HG03175 (cell line): ENCODE measurements around the gene YRDC.
A peak's percentile ranks its signal among the peaks of the same experiment; 100 is the strongest.

Source experiments
- ATAC-seq: cut with Tn5 transposase; IDR thresholded peaks from one replicate; pipeline ENCODE4 v1.9.1; 2021; ENCODE audit warnings: mild to moderate bottlenecking, moderate library complexity; ENCODE audit not compliant: unreplicated experiment

YRDC gene

DNA sequence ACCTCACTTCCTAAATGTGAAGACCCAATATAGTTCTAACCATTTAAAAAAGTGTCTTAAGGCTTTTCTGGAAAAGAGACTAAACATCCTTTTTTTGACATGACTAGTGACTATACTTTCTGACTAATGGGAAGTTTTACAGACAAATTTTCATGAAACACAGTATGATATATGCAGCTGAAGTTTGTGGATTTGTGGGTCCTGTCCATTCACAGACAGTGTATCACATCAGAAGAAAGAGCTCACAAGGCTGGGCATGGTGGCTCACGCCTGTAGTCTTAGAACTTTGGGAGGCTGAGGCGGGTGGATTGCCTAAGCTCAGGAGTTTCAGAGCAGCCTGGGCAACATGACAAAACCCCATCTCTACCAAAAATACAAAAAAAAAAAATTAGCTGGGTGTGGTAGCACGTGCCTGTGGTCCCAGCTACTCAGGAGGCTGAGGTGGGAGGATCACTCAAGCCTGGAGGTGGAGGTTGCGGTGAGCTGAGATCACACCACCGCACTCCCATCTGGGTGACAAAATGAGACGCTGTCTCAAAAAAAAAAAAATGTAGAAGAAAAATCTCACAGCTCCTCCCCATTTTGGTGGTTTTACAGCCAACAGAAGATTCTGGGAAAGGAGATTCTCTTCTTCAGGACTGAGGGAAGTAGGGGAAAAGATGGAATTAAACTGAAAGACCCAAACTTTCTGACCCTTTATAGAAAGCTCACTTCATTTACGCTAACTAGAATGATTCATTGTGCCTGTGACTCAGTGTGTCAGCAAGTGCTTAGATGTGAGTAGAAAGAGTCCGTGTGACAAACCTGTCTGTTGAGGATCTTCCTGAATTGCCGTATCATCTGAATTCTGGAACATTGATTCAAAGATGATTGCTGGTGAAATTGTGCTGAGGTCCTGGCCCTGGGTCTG lies 15.2 kb upstream of the YRDC start:
- ATAC-seq, result no peak

DNA sequence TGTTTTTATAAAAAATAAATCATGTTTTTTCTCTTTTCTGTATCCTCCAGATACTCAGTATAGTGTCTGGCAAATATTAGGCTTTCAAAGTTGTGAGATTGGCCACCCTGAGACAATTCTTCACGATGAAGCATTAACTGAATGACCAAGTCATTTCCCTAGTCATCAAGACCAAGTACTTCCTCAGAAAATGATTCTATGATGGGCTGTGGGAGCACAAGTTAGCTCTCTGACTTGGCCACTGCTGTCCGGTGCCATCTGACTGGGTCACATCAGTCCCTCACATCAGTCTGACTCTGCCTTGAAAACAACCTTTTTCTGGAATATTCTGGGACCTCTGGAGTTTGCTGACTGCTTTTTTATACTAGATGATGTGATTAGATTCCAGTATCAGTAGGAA lies 13.5 kb upstream of the YRDC start:
- no peak for ATAC-seq

DNA sequence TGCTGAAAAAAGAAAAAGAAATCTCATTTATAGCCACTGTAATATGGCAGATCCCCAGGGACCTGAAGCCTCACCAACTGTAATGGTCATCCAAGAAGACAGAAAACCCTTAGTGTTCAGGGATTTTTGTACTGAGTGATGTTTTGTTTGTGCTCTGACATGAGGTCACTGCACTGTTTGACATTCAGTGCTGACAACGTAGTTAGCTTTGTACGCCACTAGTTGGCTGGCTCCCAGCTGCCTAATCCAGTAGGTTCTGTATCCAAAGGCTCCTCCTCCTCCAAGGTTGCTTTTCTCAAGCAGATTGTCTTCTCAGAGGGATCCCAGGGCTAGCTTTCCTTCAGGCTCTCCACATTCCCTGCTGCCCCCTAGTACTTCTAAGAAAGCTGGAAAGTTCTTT lies 9.5 kb upstream of the YRDC start:
- no peak for ATAC-seq

DNA sequence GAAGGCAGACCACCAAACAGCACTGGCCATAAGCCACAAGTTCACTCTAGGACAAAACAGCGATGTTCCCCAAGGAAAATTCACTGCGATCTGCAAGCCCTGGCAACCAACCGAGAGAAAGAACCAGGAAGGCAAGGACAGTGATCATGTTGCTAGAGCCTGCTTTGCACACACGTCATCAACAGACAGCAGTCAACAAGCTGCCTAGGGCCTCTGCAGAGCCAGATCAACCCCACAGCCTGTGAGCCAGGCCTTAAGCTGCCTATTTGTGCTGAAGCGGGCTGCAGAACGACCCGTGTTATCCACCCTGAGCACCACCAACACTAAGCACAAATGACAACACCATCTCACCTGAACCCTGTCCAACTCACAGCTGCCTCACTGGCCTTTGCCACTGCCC lies 6.2 kb upstream of the YRDC start:
- no peak for ATAC-seq

DNA sequence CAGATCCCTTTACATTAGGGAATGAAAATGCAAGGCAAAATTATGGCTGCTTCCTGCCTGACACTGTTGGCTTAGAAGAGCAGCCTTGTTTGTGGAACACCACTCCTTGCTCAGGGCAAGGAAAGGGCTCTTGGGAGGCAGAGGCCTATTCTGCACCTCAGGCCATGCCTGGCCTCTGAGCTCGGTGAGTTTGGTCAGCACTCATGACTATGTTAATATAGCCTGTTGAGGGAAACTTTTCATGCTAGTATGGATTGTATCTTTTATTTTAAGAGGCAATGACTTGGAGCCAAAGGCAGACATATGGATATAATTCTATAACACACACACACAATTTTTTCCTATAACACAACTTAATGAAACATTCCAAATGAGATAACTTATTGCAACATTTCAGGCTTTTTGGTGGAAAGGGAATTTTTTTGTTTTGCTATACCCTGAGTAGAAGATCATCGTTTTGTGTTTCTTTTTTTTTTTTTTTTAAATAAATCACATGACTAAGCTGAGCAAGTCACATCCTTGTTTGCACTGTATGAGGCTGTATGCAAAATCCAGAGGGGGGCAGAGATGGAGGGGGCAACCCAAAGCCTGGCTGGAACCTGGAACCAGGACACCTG lies 5.6 kb upstream of the YRDC start:
- no peak for ATAC-seq

DNA sequence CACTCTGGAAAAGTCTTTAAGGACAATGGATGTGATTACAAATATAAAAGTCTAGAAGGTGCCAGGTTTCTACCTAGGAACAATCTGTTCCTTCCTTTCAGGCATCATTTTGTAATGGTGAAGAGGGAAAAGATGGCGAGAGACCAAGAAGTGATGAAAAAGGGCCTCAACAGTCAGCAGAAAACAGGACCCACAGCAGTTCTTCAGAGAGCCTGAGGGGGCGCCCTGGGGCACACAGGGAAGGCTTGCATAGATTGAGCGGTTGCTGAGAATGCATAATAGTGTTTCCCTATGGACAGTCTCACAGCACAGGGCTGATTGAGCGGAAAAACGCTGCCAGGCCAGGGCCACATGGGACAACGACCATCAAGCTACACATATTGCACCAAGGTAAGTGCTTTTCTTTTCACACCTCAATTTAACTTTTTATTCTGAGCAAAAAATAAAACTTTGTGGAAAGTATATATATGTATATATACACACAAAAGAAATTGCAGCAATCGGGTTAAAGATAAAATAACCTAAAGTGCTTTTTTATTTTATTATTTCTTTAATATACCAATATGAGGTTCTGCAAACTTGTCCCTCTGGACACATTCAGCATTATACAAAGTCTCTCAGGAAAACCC lies 3.1 kb upstream of the YRDC start:
- ATAC-seq, result no peak

DNA sequence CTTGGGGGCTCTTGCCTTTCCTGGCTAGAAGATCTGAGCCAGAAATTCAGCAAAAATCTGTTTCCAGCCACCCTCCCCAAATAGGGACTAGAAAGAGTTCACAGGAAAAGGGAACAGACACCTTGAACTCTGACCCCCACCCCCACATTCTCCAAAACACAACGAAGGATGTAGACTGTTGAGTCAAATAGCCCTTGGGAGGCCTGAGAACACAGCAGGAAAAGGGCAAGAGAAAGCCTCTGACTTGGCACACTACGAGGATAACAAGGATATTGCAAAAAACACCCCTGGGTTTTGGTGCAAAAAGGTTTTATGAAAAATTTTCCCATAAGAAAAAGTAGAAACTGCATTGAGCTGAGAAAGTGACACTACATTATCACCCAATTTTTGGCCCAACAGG lies 1.9 kb upstream of the YRDC start:
- ATAC-seq, result no peak

DNA sequence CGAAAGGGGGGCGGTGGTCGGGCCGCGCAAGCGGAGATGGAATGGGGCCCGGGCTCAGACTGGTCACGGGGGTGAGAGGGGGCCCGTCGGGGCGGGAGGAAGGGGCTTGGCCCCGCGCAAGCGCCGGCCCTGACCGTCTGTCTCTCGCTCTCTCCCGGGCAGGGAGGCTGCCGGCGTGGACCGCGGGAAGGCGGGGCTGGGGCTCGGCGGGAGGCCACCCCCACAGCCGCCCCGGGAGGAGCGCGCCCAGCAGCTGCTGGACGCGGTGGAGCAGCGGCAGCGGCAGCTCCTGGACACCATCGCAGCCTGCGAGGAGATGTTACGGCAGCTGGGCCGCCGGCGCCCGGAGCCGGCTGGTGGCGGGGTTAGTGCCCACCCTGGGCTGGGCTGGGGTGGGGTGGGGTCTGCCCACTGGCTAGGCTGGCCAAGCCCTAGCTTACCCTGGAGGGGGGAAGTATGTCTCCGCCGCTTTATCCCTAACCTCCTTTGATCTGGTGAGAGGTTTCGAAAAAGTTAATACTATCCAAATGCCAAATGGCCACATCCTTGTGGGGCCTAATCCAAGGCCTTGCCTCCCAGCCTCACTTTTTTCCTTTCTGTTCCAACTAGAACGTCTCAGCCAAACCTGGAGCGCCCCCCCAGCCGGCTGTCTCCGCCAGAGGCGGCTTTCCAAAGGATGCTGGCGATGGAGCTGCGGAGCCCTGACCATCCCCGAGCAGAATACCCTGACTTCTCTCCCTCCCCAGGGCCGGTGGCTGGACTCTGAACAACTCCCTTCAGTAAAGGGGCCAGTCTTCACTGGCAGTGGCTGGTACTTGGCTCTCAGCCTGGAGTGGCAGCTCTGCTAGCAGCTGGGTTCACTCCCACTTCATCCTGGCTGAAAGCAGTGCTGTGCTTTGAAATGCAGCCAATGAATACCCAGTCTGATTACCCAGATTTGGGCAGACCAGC lies 636 bp upstream of the YRDC start:
- peak; percentile 30 for ATAC-seq

DNA sequence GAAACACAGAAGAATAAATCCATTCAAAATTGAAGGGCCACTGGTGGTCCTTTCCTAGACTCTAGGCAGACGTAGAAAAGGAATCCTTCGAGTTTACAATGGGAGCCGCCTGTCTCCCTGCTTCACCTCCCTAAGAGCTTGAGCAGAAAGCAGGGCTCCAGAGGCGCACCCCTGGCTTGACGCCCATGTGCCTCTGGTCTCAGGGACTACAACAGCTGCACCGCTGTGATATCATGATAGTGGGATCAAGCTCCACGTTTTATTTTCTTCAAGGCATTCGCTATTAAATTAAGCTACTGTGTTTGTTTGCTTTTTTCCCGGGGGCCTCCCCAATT lies 821 bp downstream of the YRDC start:
- no peak for ATAC-seq

DNA sequence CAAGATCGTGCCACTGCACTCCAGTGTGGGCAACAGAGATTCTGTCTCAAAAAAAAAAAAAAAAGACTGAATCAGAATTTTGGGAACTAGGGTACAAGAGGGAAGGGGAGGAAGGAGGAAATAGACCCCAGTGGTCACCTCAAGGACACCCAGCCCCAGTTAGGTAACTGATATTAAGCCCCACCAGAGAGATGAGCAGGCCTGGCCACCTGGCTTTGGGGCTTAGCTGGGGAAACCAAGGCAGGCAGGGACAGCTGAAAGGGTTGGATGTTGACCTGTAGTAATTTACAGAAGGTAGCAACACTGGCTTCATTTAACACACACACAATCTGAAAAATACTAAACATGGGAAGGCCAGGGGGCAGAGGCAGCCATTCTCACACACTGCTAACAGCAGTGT lies 5.6 kb downstream of the YRDC start:
- no peak for ATAC-seq

DNA sequence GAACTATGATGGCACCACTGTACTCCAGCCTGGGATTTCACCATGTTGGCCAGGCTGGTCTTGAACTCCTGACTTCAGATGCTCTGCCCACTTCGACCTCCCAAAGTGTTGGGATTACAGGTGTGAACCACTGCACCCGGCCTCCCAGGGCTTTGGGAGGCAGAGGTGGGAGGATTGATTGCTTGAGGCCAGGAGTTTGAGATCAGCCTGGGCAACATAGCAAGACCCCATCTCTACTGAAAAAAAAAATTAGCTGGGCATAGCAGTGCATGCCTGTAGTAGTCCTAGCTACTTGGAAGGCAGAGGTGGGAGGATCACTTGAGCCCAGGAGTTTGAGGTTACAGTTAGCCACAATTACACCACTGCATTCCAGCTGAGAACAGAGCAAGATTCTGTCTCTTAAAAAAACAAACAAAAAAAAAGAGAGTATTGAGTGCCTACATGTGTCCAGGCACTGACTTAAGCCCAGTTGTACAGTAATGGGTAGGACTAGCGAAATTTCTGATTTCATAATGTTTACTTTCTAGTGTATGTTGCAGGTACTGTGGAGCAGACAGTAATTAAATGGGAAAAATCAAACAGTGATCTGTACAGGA lies 10.2 kb downstream of the YRDC start:
- ATAC-seq, result no peak

DNA sequence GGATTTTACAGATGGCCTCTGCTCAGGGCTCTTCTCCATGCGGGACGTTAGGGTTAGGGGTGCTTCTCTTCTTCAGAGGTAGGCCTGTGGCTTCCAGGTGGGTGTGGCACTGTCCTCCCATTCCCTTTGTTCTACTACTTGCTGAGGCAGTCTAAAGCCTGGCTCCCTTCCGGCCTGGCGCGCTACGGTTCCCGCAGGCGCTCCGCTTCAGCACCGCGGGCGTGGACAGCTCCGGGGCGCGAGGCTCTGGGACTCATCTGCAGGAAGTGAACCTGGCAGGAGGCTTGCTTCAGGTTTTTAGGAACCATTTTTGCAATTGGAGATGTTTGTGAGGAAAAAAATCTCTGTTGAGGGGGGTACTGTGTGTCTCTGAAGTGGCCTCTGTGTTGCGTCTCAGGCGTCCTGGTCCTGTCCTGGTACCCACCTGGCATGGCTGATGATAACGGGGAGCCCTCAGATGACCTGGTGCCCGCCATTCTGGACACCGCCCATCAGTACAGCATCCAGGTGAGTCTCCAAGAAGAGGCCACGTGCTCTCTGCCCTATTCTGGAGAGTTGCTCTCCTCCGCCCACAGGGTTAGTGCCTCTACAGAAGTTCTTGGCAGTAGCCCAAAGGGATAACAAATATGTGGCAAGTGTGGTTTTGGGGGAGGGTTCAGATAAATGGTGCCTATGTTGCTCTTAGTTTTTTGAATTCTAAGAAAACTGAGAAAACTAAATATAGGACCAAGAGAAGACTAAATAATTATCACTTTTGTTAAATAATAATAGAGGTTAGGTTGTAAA lies 12.5 kb downstream of the YRDC start:
- ATAC-seq, result no peak

DNA sequence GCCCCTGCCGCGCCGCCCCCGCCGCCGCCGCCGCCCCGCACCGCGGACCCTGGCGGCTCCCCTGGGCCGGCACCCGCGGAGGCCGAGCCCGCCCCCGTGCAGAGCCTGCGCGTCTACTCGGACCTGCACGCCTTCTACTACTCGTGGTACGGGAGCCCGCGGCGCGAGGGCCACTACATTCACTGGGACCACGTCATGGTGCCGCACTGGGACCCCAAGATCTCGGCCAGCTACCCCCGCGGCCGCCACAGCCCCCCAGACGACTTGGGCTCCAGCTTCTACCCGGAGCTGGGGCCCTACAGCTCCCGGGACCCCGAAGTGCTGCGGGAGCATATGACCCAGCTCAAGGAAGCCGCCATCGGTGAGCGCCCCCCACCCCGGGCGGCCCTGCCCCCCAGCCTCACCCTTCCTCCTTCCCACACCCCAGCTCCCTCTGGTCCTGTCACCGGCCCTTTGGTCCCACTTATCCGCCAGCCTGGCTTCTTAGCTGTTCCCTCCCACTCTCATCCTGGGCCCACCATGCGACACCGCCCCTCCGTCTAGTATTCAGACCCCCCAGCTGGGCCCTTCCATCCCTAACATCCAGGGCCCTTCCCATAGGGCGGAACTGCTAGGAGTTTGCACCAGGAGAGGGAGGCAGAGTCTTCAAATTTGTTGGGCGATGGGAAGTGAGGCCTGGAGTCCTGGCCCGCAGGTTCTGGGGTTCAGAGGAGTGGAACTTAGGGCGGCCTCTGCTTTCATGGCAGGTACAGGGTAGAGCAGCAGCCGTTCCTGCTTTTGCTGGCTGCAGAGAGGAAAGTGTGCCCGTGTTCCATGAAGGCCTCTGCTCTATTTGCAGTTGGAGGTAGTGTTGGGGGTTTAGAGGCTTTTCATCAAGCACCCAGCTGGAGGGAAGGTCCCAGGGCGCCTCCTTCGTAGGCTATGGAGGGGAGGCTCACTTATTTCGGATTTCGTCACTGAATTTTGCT lies 13.4 kb downstream of the YRDC start:
- peak; percentile 39 for ATAC-seq

DNA sequence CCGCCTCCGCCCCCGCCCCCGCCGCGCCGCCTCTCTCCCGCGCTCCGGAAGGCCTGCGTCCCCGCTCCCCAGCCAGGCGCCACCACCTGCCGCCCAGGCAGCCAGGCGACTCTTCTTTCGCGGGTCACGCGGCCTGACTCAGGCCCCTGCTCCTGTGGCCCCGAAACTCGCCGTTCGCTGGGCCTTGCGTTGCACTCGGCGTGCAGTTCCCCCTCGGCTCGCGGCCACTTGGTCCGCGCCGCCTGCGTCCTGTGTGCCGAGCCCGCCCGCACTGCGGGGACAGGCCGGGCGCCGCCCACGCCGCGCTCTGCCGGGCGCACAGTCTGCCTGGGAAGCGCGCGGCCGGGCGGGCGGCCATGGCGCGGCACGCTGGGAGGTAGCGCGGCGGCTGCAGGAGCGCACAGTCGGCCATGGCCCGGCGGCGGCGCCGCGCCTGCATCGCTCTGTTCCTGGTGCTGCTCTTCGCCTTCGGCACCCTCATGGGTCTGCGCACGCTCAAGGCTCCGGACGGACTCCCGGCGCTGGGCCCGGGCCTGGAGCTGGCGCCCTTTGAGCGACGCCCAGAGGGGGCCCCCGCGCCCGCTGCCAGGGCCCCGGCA lies 14.1 kb downstream of the YRDC start, which contains the start of gene MANEAL:
Gene MANEAL (plus strand): TSS at position 75 of the 599 bp plus-strand sequence. CDS start 336 bp downstream, at position 411.
- peak; percentile 72 for ATAC-seq

DNA sequence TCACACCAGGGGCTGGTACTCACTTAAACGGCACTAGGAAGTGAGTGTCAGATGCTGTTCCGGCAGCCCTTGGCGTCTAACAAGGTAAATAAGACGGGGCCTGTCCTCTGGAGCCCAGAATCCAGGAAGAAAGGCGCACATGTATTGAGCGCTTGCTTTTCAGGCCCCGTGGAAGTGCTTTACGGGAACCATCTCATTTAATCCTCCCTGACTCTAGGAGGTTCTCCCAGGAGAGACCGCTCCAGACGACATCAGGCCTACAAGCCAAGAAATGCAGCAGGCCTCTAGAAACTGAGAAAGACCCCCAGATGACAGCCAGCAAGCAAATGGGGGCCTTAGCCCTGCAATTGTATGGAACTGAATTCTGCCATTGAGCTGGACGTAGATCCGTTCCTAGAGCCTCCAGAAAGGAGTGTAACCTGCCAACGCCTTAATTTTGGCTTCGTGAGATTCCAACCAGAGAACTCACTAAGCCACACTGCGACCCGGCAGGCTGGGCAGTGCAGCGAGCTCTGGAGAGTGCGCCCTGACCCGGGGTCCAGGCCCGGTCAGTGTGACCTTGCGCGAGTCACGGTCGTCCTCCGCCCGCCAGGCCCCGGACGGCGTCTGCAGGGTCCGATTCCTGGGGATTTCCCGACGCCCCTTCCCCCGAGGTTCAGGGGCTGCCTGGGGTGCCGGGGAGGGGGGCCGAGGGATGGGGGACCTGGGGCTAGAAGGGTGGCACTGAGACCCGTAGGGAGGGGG lies 14.9 kb downstream of the YRDC start:
- no peak for ATAC-seq

DNA sequence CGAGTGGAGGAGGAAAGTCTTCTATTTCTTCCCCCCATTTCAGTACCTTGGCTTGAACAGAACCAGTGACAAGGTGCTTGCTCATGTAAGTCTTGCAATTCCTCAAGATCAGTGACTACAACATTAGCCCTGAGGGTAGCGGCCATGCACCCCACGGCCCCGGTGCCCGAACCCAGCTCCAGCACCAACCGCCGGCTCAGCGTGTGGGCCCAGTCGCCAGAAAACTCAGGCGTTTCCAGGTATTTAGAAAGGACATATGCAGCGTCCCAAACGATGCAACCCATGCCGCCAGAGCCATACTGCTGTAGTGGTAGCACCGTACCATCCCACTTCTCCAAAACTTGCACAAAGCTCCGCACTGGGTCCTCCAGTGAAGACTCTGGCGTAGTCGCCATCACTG lies 25.5 kb downstream of the YRDC start:
- no peak for ATAC-seq

DNA sequence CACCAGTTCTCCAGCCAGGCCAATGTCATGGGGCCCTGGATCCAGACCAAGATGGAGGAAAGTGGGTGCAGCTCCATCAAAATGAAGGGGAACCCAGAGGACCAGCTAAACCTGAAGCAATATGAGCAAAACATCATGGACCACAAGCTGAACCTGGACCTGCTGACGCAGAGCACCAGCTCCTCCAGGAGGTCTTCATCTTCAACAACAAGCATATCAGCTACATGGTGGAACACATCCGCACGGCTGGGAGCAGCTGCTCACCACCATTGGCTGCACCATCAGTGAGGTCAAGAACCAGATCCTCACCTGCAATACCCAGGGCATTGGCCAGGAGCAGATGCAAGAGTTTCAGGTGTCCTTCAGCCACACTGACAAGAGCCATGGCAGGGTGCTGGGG lies 29.4 kb downstream of the YRDC start:
- ATAC-seq, result no peak
